ENCODE data around the gene IFITM10. TPM values are rescaled to one million over a fixed set of nuclear protein-coding genes. Genes with fewer than 3 reads are reported as not detected.

IFITM10 gene
- polyA plus RNA-seq, 1 experiment: 0.04 TPM

GRCh38 chr11:1774886-1775285, 24.5 kb upstream of the IFITM10 start:
- Histone ChIP-seq H3K4me3 (ENCODE audit: low read depth, low read length) (no peak overlapping the region), H3K27me3 (ENCODE audit: control insufficient read depth, insufficient read depth, low read length) (peaks cover 8% of the 10 kb centered on the region), H3K9me3 (ENCODE audit: control insufficient read depth, insufficient read depth, low read length) (peaks cover 10% of the 10 kb centered on the region), H3K27ac (ENCODE audit: low read depth, low read length) (no peak overlapping the region)
- ChIA-PET POLR2A (no interaction called here), CTCF (interaction anchor here (1.8 kb wide), 1 partner anchor 81 kb away, joined by 5 read pairs; no protein-coding TSS in a partner anchor)
- TF ChIP-seq CTCF (IDR thresholded peaks at IDR 0.05; ENCODE audit: low read depth, low read length): no peak
- DNase-seq (ENCODE audit: low read depth, low spot score): no peak

- POLR2A ChIA-PET: interaction anchor here (0.6 kb wide), 1 partner anchor 1342 kb away, joined by 3 read pairs; no protein-coding TSS in a partner anchor
- no peak for DNase-seq (ENCODE audit: low read depth, low spot score)
- CTCF ChIA-PET: interaction anchor here (0.6 to 1.8 kb wide), 3 partner anchors 56 to 378 kb away, joined by 3 to 5 read pairs (median 4); no protein-coding TSS in a partner anchor
- no peak for TF ChIP-seq CTCF (IDR thresholded peaks at IDR 0.05; ENCODE audit: low read depth, low read length)
- peaks cover 10% of the 10 kb centered on the region for H3K9me3 ChIP-seq (ENCODE audit: control insufficient read depth, insufficient read depth, low read length)
- no peak overlapping the region for H3K27ac ChIP-seq (ENCODE audit: low read depth, low read length)
- H3K4me3 ChIP-seq (ENCODE audit: low read depth, low read length): no peak overlapping the region
- H3K27me3 ChIP-seq (ENCODE audit: control insufficient read depth, insufficient read depth, low read length): peaks cover 4% of the 10 kb centered on the region
Measured at GRCh38 chr11:1773994-1774550, 23.7 kb upstream of the IFITM10 start.

GRCh38 chr11:1773131-1773993, 23.0 kb upstream of the IFITM10 start:
- no peak for TF ChIP-seq CTCF (IDR thresholded peaks at IDR 0.05; ENCODE audit: low read depth, low read length)
- POLR2A ChIA-PET: interaction anchor here (0.6 to 1.3 kb wide), 2 partner anchors 9 to 1343 kb away, joined by 3 to 5 read pairs; no protein-coding TSS in a partner anchor

GRCh38 chr11:1772270-1773130, 22.1 kb upstream of the IFITM10 start:
- CTCF ChIA-PET: interaction anchor here (0.6 to 1.5 kb wide), 3 partner anchors 79 to 198 kb away, joined by 3 to 5 read pairs (median 4); no protein-coding TSS in a partner anchor
- POLR2A ChIA-PET: interaction anchor here (0.6 to 1.3 kb wide), 3 partner anchors 10 to 34 kb away, joined by 3 to 5 read pairs (median 3); no protein-coding TSS in a partner anchor
- peak overlapping the region; percentile 25 for H3K4me3 ChIP-seq (ENCODE audit: low read depth, low read length)
- peak overlapping the region; percentile 94 for H3K27ac ChIP-seq (ENCODE audit: low read depth, low read length)
- peak; percentile 64 for DNase-seq (ENCODE audit: low read depth, low spot score)
- peaks cover 10% of the 10 kb centered on the region for H3K9me3 ChIP-seq (ENCODE audit: control insufficient read depth, insufficient read depth, low read length)
- no peaks in the 10 kb centered on the region for H3K27me3 ChIP-seq (ENCODE audit: control insufficient read depth, insufficient read depth, low read length)
- TF ChIP-seq CTCF (IDR thresholded peaks at IDR 0.05; ENCODE audit: low read depth, low read length): no peak

More at GRCh38 chr11:1773131-1773993, 23.0 kb upstream of the IFITM10 start:
- no peaks in the 10 kb centered on the region for H3K27me3 ChIP-seq (ENCODE audit: control insufficient read depth, insufficient read depth, low read length)
- no peak overlapping the region for H3K4me3 ChIP-seq (ENCODE audit: low read depth, low read length)
- CTCF ChIA-PET: interaction anchor here (0.6 to 1.8 kb wide), 4 partner anchors 55 to 379 kb away, joined by 3 to 5 read pairs (median 4); no protein-coding TSS in a partner anchor
- no peak overlapping the region for H3K27ac ChIP-seq (ENCODE audit: low read depth, low read length)
- DNase-seq (ENCODE audit: low read depth, low spot score): no peak
- peaks cover 10% of the 10 kb centered on the region for H3K9me3 ChIP-seq (ENCODE audit: control insufficient read depth, insufficient read depth, low read length)
